GM04503 (cell line): Measurements from ENCODE around the gene NKIRAS2.

Experiments
- DNase-seq: peaks from one replicate; pipeline ENCODE4 v3.0.0-alpha.2; 2012; ENCODE audit warnings: low read depth

Gene NKIRAS2

GRCh38 chr17:42027590-42027889, 7.7 kb downstream of the NKIRAS2 start:
- DNase-seq: no peak

- DNase-seq: no peak
Observed at GRCh38 chr17:42027961-42028790, 8.3 kb downstream of the NKIRAS2 start.

- no peak for DNase-seq
Observed at GRCh38 chr17:42028791-42029127, 8.9 kb downstream of the NKIRAS2 start.

- DNase-seq: no peak
Observed at GRCh38 chr17:42031584-42031983, 11.7 kb downstream of the NKIRAS2 start.

- DNase-seq: no peak
Observed at GRCh38 chr17:42034059-42034458, 14.2 kb downstream of the NKIRAS2 start.

GRCh38 chr17:42038221-42038973, 18.5 kb downstream of the NKIRAS2 start:
- DNase-seq: no peak

GRCh38 chr17:42039794-42040763, 20.2 kb downstream of the NKIRAS2 start:
- DNase-seq: no peak

GRCh38 chr17:42040818-42041217, 20.9 kb downstream of the NKIRAS2 start:
- no peak for DNase-seq

- no peak for DNase-seq
Observed at GRCh38 chr17:42041619-42042018, 21.7 kb downstream of the NKIRAS2 start.

- DNase-seq: no peak
Observed at GRCh38 chr17:42042598-42043319, 22.9 kb downstream of the NKIRAS2 start.

GRCh38 chr17:42045719-42046118, 25.8 kb downstream of the NKIRAS2 start:
- DNase-seq: no peak

GRCh38 chr17:42047343-42047742, 27.5 kb downstream of the NKIRAS2 start:
- DNase-seq: no peak

- DNase-seq: no peak
Observed at GRCh38 chr17:42049834-42050392, 30.0 kb downstream of the NKIRAS2 start.

- no peak for DNase-seq
Observed at GRCh38 chr17:42050393-42051012, 30.6 kb downstream of the NKIRAS2 start, which contains the start of gene C17orf113. Gene C17orf113, minus strand, starts transcription at chr17:42050601. Its CDS starts 7,225 bp downstream, at chr17:42043376.

GRCh38 chr17:42051013-42051400, 31.1 kb downstream of the NKIRAS2 start:
- no peak for DNase-seq

GRCh38 chr17:42051645-42052044, 31.8 kb downstream of the NKIRAS2 start:
- DNase-seq: no peak

GRCh38 chr17:42052346-42052877, 32.5 kb downstream of the NKIRAS2 start:
- no peak for DNase-seq

- no peak for DNase-seq
Observed at GRCh38 chr17:42053731-42054500, 34.0 kb downstream of the NKIRAS2 start.

GRCh38 chr17:42055027-42055426, 35.1 kb downstream of the NKIRAS2 start:
- no peak for DNase-seq

- no peak for DNase-seq
Observed at GRCh38 chr17:42055496-42055895, 35.6 kb downstream of the NKIRAS2 start.
